Measurements from ENCODE around the gene CIRBP.
"Not testable (repeated sequence)": the region's sequence is repeated elsewhere in the genome, so short reads cannot be mapped to it uniquely, and the experiment has no call there.

Gene CIRBP

GRCh38 chr19:1315470-1316166 lies 46.5 kb downstream of the CIRBP start:
- peak; percentile 12 to 16 for DNase-seq

GRCh38 chr19:1316466-1316865 lies 47.3 kb downstream of the CIRBP start:
- DNase-seq: no peak

GRCh38 chr19:1317274-1318003 lies 48.3 kb downstream of the CIRBP start:
- DNase-seq: no peak

GRCh38 chr19:1318678-1319471 lies 49.7 kb downstream of the CIRBP start:
- DNase-seq: no peak

- DNase-seq: not testable (repeated sequence)
Measured at GRCh38 chr19:1320282-1320650, 51.1 kb downstream of the CIRBP start.

GRCh38 chr19:1321539-1321938 lies 52.4 kb downstream of the CIRBP start:
- DNase-seq: no peak

GRCh38 chr19:1322198-1322981 lies 53.3 kb downstream of the CIRBP start:
- no peak for DNase-seq

- no peak for DNase-seq
Measured at GRCh38 chr19:1324249-1324805, 55.2 kb downstream of the CIRBP start.

All from AML-193 (cell line).